Stimulated activated effector memory CD8-positive, alpha-beta T cell treated with anti-CD3 and anti-CD28 coated beads, Interleukin-12 subunit alpha, Interleukin-12 subunit beta, amount 100 ng/mL, for 72 hours (primary cell): ENCODE results near the gene DNAH14.
A peak's percentile ranks its signal among the peaks of the same experiment; 100 is the strongest.

Experiments
- ATAC-seq: fragments of 150-1000 bp; cut with Tn5 transposase; 2 replicates; pipeline ENCODE4 v1.10.0; 2021
- DNase-seq, 2 donors: peaks; one replicate each; pipeline ENCODE4 v3.0.0; 2021 to 2022; ENCODE audit warnings: low spot score in 2 of 2
- H3K27ac Mint-ChIP-seq: one replicate; pipeline ENCODE4 v1.8.0; 2022; ENCODE audit warnings: mild to moderate bottlenecking, mixed read lengths
- H3K36me3 Mint-ChIP-seq: one replicate; pipeline ENCODE4 v1.8.0; 2022; ENCODE audit warnings: mild to moderate bottlenecking, mixed read lengths
- H3K4me1 Mint-ChIP-seq: one replicate; pipeline ENCODE4 v1.8.0; 2022; ENCODE audit warnings: mixed read lengths
- H3K4me3 Mint-ChIP-seq: one replicate; pipeline ENCODE4 v1.8.0; 2022; ENCODE audit warnings: mild to moderate bottlenecking, mixed read lengths
- H3K9me3 Mint-ChIP-seq: one replicate; pipeline ENCODE4 v1.8.0; 2022; ENCODE audit warnings: mixed read lengths

The DNAH14 gene

DNA sequence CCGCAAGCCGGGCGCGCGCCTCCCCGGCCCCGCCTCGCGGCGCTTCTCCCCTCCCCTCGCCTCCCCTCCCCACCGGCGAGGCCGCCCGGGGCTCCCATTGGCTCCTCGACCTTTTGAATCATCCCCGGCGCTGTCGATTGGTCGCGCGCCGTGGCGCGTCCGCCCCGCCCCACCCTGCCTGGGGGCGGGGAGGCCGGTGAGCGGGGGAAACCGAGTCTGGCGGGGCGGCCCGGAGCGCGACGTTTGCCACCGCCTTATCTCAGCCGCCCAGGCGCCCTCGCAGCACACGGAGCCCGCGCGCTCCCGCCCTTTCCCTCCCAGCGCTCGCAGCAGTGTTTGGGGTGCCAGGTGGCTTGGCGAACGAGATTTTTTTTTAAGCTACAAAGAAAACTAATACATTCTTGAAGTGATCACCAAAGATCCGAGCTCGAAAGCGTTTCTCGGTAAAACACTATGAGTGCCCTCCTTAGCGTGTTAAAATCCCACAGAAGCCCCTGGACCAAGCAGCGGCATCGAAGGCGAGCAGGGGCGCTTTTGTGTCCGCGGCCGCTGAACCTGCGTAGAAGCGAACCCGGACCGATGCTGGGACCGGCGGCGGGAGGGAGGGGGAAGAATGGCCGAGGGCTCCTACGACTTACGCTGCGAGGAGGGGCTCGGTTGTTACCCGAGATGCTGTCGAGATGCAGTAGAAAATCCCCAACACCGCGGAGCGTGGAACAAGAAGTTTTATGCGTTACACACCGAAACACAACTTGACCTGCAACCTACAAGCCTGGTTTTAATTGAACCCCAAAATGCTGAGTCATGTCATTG lies 498.8 kb downstream of the DNAH14 start:
- H3K27ac Mint-ChIP-seq, result peak overlapping the region; percentile 85
- H3K4me3 Mint-ChIP-seq, result peak overlapping the region; percentile 85
- H3K4me1 Mint-ChIP-seq, result peaks cover 34% of the 10 kb centered on the region
- ATAC-seq (peak; percentile 93), DNase-seq (peak; percentile 84 to 94)
- H3K36me3 Mint-ChIP-seq, result peaks cover 12% of the 10 kb centered on the region
- H3K9me3 Mint-ChIP-seq, result no peaks in the 10 kb centered on the region

DNA sequence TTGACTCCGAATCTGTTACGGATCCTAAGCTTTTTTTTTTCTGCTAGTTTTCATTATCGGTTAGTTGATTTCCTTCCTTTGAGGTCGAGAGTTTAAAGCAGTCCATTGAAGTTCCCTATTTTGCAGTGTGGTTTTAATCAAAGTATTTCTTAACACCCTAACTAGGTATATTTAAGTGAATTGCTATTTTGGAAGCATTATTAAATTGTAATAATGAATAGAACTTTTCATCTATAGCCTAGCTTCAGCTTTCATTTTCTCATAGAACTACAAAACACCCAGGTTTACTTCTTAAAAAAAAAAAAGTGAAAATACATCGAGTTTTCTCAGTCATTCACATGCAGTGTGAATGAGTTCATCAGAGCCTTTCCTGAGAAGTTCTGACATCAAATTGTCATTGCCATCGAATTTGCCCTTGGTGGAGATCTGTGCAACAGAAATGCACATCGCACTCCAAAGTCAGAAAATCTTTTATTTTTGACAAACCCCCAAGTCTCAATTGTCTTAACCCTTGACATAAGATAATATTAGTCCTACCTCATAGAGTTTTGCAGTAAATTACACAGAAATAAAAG lies 499.5 kb downstream of the DNAH14 start:
- ATAC-seq (no peak), DNase-seq (no peak)
- H3K36me3 Mint-ChIP-seq, result peaks cover 6% of the 10 kb centered on the region
- H3K4me3 Mint-ChIP-seq, result peak overlapping the region; percentile 85
- peaks cover 27% of the 10 kb centered on the region for H3K4me1 Mint-ChIP-seq
- peak overlapping the region; percentile 85 for H3K27ac Mint-ChIP-seq
- no peaks in the 10 kb centered on the region for H3K9me3 Mint-ChIP-seq

DNA sequence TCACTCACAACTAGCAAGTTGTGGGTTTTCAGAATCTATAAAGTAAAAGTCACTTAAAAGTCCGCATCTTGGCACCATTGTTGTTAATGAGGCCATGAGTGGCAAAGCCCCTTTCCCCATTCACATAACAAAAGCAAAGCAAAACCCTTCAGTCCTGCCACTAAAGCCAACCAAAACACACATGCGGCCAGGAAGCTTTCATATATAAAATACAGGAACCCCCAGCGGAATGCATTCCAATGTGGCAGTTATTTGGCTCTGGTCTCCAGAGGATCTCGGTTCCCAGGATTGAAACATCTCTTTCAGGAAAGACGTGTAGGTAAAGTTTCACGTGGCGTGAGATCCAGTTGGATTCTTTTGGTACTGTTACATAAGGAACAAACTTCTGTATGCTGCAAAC lies 500.8 kb downstream of the DNAH14 start:
- Mint-ChIP-seq H3K27ac (no peak overlapping the region), H3K36me3 (peaks cover 6% of the 10 kb centered on the region), H3K9me3 (no peaks in the 10 kb centered on the region), H3K4me1 (peaks cover 16% of the 10 kb centered on the region), H3K4me3 (no peak overlapping the region)
- DNase-seq (no peak), ATAC-seq (no peak)

DNA sequence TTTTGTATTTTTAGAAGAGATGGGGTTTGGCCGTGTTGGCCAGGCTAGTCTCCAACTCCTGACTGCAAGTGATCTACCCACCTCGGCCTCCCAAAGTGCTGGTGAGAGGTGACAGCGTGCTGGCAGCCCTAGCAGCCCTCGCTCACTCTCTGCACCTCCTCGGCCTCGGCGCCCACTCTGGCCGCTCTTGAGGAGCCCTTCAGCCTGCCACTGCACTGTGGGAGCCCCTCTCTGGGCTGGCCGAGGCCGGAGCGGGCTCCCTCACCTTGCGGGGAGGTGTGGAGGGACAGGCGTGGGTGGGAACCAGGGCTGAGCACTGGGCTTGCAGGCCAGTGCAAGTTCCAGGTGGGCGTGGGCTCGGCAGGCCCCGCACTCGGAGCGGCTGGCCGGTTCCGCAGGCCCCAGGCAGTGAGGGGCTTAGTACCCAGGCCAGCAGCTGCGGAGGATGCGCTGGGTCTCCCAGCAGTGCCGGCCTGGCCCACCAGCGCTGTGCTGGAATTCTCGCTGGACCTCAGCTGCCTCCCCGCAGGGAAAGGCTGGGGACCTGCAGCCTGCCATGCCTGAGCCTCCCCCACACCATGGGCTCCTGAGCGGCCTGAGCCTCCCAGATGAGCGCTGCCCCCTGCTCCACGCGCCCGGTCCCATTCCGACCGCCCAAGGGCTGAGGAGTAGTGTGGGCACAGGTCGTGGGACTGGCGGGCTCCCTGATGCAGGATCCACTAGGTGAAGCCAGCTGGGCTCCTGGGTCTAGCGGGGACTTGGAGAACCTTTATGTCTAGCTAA lies 501.8 kb downstream of the DNAH14 start:
- H3K36me3 Mint-ChIP-seq, result peaks cover 6% of the 10 kb centered on the region
- H3K27ac Mint-ChIP-seq, result no peak overlapping the region
- H3K4me1 Mint-ChIP-seq, result peaks cover 8% of the 10 kb centered on the region
- no peak for ATAC-seq
- no peaks in the 10 kb centered on the region for H3K9me3 Mint-ChIP-seq
- no peak for DNase-seq
- H3K4me3 Mint-ChIP-seq, result no peak overlapping the region

DNA sequence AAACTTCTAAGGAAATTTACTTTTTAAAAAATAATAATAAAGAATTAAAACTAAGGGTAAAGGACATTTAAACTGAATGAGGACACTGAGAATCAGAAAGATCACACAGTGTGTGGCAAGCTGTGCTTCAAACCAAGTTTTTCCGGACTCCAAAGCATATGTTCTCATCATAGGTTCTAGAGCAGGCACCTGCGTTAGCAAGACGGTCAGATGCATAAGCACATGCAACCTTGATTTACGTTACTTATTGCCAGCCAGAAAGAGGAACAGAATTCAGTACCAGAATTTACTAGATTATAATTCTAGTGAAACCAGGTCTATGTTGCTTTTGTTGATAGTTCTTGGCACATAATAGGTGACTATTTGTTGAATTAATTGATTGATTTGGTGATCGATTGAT lies 504.6 kb downstream of the DNAH14 start:
- H3K9me3 Mint-ChIP-seq, result no peaks in the 10 kb centered on the region
- DNase-seq (no peak), ATAC-seq (no peak)
- no peaks in the 10 kb centered on the region for H3K36me3 Mint-ChIP-seq
- H3K4me3 Mint-ChIP-seq, result no peak overlapping the region
- no peaks in the 10 kb centered on the region for H3K4me1 Mint-ChIP-seq
- H3K27ac Mint-ChIP-seq, result no peak overlapping the region

DNA sequence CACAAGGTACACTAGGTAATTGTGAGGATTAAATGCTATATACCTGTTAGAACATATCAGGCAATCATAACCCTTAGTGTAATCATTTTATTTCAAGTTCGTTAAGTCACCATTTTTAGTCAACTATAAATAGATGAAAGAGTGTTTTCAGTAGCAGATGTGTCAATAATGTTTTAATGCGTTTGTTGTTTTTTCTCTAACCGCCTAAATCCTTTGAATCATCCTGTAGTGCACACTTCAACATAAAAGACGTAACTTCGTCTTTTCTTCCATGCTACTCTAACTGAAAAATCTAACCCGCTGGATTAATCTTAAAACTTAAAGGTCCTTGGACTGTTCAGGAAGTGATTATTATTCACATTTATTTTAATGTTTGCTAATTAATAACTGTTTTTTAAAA lies 505.6 kb downstream of the DNAH14 start:
- no peaks in the 10 kb centered on the region for H3K4me1 Mint-ChIP-seq
- H3K9me3 Mint-ChIP-seq, result no peaks in the 10 kb centered on the region

DNA sequence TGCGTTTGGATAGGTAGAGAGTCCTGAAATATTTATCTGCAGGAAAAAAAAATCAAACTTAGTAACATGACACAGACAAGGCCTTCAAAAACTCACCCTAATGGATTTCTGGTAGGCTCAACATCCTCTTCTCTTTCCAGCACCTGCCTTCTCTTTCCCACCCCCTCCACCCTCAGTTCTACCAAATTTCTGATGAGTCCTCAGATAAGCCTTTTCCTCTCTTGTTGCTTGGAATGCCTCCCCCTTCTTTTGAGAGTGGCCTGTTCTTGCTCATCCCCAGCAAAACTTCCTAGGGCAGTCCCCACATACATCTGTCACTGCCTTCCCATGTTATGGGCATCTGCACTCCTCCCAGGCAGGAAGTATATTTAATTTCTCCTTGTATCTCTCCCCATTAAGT lies 506.0 kb downstream of the DNAH14 start:
- Mint-ChIP-seq H3K4me1 (no peaks in the 10 kb centered on the region), H3K9me3 (no peaks in the 10 kb centered on the region), H3K27ac (no peak overlapping the region), H3K36me3 (no peaks in the 10 kb centered on the region), H3K4me3 (no peak overlapping the region)
- no peak for DNase-seq
- ATAC-seq, result no peak

More for the DNA sequence above, 505.6 kb downstream of the DNAH14 start:
- Mint-ChIP-seq H3K27ac (no peak overlapping the region), H3K4me3 (no peak overlapping the region), H3K36me3 (no peaks in the 10 kb centered on the region)
- DNase-seq (no peak), ATAC-seq (no peak)

DNA sequence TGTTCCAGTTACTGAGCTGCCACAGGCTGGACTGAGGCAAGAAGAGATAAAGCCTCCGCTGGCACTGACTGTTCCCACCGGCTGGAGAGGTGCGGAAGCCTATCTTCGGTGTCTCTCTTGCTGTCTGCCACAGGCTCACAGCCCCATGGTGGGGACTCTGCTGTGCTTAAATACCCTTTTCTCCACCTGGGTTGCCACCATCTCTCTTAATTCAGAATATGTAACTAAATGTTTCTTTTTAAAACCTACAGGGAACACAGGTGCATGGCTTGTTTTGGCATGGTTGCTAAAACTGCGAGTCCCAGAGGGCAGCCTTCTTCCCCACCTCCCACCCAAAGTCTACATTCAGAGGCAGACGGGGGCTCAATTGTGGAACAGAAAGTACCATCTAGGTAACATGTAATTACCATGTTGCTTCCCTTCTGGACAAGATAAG lies 506.5 kb downstream of the DNAH14 start:
- no peak overlapping the region for H3K27ac Mint-ChIP-seq

DNA sequence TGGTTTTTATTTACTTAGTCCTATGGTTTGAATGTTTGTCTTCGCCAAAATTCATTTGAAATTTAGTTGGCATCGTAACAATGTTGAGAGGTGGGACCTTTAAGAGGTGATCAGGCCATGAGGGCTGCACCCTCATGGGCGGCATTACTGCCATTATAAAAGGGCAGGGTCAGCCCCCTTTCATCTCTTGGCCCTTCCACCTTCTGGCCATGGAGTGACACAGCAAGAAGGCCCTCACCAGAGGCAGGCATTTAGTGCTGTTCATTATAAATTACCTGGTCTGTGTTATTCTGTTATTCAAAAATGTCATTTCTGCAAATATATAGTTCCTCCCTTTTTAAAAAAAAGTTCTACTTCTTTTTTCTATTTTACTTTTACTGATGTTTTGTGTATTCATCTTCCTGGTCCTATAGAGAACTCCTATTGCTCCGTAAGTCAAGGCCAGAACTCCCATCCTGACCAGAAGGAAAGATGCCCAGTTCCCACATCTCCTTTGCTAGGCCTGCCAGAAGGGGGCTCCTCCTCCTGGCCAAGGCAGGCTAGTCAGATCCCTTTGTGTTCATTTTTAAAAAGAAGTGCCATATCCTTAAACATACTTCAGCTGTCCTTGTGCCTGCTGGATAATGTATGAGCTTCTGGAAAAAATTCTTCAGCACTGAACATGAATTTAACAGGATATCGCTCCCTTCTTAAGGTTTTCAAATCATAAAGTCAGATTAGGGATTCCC lies 508.4 kb downstream of the DNAH14 start:
- no peaks in the 10 kb centered on the region for H3K9me3 Mint-ChIP-seq
- ATAC-seq (no peak), DNase-seq (no peak)
- no peaks in the 10 kb centered on the region for H3K36me3 Mint-ChIP-seq
- no peak overlapping the region for H3K4me3 Mint-ChIP-seq
- H3K4me1 Mint-ChIP-seq, result peaks cover 10% of the 10 kb centered on the region
- H3K27ac Mint-ChIP-seq, result no peak overlapping the region

More for the DNA sequence above, 506.5 kb downstream of the DNAH14 start:
- Mint-ChIP-seq H3K4me1 (no peaks in the 10 kb centered on the region), H3K4me3 (no peak overlapping the region), H3K9me3 (no peaks in the 10 kb centered on the region), H3K36me3 (no peaks in the 10 kb centered on the region)
- DNase-seq (no peak), ATAC-seq (no peak)

DNA sequence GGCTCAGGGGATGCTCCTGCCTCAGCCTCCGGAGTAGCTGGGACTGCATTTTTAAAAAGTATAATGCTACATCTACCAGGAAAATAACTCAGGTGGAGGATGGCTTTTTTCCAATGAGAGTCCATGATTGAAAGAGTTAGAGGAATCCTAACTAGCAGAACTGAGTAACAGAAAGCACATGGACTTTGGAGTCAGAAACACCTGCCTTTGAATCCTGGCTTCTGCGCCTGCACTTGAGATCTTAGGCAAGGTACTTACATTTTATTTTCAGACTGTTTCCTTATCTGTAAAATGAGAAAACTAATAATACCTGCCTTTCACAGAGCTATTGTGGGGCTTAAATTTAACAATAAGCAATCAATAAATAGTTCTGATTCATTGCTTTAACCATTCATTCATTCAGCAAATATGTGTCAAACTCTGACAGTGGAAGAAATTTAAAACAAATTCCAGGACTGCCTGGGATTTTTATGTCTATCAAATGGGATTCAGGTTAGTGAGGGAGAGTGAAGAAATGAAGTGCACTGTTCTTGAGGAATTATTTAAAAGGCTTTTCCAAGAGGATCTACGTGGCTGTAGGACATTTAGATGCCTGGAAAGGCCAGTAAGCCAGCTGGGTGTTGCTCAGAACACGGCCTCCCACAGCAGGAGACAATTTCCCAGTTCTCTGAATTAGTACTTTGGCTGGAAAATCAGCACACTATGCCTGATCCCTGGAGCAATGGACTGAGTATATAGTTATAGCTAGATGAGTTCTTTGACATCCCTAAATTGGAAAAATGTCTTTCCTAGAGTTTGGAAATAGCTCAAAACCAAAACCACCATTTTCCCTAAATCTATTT lies 511.1 kb downstream of the DNAH14 start:
- Mint-ChIP-seq H3K4me1 (peaks cover 34% of the 10 kb centered on the region), H3K4me3 (no peak overlapping the region), H3K27ac (no peak overlapping the region)

DNA sequence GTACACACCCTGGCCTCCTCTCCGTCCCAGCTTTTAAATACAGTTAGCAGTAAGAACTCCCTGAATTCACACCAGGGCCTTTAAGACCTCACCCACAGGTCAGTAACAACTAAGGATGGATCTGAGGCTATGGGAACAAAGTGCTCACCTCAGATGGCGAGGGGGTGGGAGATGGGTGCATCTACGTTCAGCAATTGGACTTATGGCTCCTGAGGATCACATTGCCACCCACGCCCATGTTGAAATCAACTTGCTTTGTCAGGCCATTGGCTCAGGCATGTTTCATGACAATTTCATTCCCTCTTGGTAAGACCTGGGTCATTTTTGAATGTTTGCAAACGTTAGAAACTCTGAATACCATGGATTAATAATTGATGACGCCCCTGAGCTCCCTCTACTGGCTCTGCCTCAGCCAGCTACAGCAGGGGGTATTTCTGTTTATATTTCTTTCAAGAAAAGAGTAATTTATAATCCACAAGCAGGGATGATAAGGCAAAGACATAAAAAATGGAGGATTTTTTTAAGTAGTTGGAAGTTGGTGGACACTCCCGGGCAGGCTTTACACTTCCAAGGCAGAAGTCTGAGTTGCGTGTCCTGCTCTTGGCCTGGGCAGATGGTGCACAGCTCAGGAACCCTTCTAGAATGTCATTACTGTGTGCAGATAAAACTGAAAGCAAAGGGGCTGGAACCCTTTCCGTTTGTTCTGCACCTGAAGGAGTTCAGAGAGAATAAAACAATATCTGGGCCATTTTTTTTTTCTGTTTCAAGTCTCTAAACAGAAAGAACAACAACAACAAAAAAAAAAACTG lies 512.0 kb downstream of the DNAH14 start:
- H3K4me1 Mint-ChIP-seq, result peaks cover 43% of the 10 kb centered on the region
- ATAC-seq (no peak), DNase-seq (no peak)
- H3K27ac Mint-ChIP-seq, result peak overlapping the region; percentile 53
- peak overlapping the region; percentile 38 for H3K4me3 Mint-ChIP-seq
- peaks cover 6% of the 10 kb centered on the region for H3K36me3 Mint-ChIP-seq
- no peaks in the 10 kb centered on the region for H3K9me3 Mint-ChIP-seq

More for the DNA sequence above, 511.1 kb downstream of the DNAH14 start:
- ATAC-seq, result no peak
- Mint-ChIP-seq H3K9me3 (no peaks in the 10 kb centered on the region), H3K36me3 (peaks cover 6% of the 10 kb centered on the region)
- no peak for DNase-seq

DNA sequence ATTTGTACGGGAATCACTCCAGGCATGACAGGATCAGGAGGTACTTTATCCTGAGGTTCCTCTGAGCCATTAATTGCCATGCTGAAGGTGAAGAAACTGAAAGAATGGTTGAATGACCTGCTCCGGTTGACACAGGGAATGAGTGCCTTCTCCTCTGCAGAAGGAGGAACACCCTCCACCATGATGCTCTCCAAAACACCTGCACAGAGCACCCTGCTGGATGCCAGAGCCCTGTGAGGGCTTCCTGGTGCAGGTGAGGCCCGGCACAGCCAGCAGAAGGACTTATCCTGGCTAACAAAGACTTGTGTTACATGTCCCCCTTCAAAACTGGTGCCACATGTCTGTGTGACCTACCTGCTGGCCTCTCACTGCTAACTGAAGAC lies 512.6 kb downstream of the DNAH14 start:
- H3K9me3 Mint-ChIP-seq, result no peaks in the 10 kb centered on the region
- peaks cover 6% of the 10 kb centered on the region for H3K36me3 Mint-ChIP-seq
- peaks cover 45% of the 10 kb centered on the region for H3K4me1 Mint-ChIP-seq
- H3K4me3 Mint-ChIP-seq, result peak overlapping the region; percentile 38
- ATAC-seq (no peak), DNase-seq (no peak)
- peak overlapping the region; percentile 53 for H3K27ac Mint-ChIP-seq

DNA sequence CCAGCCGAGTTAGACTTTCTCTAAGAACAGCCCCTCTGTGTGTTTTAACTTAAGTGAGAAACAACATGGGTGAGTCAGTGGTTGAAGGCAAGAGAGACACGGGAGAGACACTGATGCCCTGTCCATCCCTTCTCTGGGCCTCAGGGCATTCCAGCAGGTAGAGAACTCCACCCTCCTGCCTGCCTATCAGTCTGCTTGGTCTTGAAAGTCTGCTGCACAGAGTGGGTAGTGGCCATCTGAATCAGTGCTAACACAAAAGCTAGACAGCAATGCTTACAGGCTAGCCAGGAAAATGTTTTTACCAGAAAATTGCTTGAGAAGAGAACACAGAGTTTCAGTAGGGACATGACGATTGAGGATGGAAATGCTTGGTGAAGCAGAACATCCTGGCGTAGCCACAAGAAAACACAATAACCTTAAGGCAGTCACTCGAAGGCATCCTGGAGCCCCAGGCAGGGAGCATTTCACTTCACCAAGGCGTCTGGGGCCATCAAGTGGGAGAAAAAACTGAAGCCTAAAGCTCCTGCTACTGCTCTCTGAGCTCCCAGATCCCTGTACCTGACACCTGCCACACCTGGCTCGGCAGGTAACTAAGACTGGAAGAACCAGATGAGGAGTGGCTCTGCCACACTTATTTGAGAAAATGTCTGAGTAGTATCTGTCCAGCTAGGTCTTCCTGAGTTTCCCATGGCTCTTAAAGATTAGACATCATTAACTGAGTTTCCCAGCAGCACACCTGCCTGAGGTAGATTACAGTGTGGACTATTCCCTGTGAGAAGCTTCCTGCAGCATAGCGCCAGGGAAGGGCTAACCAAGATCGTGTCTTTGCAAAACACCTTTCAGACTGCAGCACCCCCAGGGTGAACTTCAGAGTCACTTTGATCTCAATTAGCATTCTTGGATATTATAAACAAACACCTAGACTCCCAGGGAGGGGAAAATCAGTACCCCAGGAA lies 516.4 kb downstream of the DNAH14 start:
- Mint-ChIP-seq H3K4me1 (peaks cover 64% of the 10 kb centered on the region), H3K36me3 (peaks cover 6% of the 10 kb centered on the region), H3K4me3 (peak overlapping the region; percentile 71), H3K9me3 (no peaks in the 10 kb centered on the region), H3K27ac (peak overlapping the region; percentile 95)
- DNase-seq, result no peak
- no peak for ATAC-seq
